ENCODE results near the gene SMIM20.

SMIM20 gene

DNA sequence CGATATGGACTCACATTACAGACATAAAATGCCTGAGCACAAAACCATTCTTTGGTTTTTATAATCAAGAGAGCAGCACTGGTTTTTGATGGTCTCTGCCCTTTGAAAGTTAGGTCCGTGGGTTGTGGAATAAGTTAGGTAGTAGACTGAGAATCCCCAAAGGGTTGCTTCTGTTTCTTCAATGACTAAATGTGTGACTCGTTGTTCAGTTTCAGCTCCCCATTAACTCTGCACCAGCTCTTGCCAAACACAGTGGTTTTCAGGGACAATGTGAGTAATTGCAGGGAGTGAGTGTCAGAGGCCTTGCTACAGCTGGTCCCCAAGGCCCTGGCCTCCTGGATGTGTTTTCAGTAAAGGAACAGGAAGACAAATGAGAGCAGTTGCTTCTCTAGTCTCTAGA lies 24.8 kb downstream of the SMIM20 start:
- Histone ChIP-seq H4K20me1 (no peaks in the 10 kb centered on the region), H3K27me3 (no peaks in the 10 kb centered on the region), H3K36me3 (no peaks in the 10 kb centered on the region), H3K4me2 (peak overlapping the region in 4 of 11 experiments; percentile 4 to 31 (median 23); a peak in 5 of 22 replicates), H3K9me3 (replicated peaks in 1 of 11) (peaks cover 0 to 33% (median 16%) of the 10 kb centered on the region in 11 experiments; a peak in 12 of 22 replicates), H3K4me3 (no peak overlapping the region), H3K4me1 (peaks cover 0 to 28% (median 9%) of the 10 kb centered on the region in 10 experiments; a peak in 10 of 20 replicates), H3K9ac (no peak overlapping the region), H3K27ac (peak overlapping the region in 7 of 11 experiments; percentile 17 to 47 (median 36); a peak in 9 of 22 replicates)
- TF ChIP-seq Cebpa-rat (IDR thresholded peaks at IDR 0.05) = no peak

DNA sequence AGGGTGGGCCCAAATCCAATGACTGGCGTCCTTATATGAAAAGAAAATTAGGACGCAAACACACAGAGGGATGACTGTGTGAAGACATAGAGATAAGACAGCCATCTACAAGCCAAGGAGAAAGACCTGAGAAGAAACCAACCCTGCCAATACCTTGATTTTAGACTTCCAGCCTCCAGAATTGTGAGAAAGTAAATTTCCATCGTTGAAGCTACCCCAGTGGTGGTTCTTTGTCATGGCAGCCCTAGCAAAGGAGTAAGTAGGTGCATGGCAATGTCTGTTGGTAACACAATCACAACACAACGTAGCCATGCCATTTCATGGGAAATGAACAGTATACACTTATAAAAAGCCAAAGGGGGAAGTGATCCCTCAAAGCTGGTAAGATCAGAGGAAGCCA lies 25.3 kb downstream of the SMIM20 start:
- Histone ChIP-seq H3K9ac (no peak overlapping the region), H3K4me2 (peak overlapping the region in 3 of 11 experiments; percentile 4 to 34 (median 31); a peak in 2 of 22 replicates), H3K36me3 (no peaks in the 10 kb centered on the region), H4K20me1 (no peaks in the 10 kb centered on the region), H3K4me3 (no peak overlapping the region), H3K4me1 (peaks cover 0 to 28% (median 9%) of the 10 kb centered on the region in 10 experiments; a peak in 10 of 20 replicates), H3K9me3 (replicated peaks in 1 of 11) (peaks cover 0 to 33% (median 16%) of the 10 kb centered on the region in 11 experiments; a peak in 12 of 22 replicates), H3K27me3 (no peaks in the 10 kb centered on the region), H3K27ac (peak overlapping the region in 6 of 11 experiments; percentile 17 to 47 (median 34); a peak in 10 of 22 replicates)
- TF ChIP-seq Cebpa-rat (IDR thresholded peaks at IDR 0.05) = no peak

GRCh38 chr4:25941457-25942221 lies 27.6 kb downstream of the SMIM20 start:
- no peak for TF ChIP-seq Cebpa-rat (IDR thresholded peaks at IDR 0.05)
- no peaks in the 10 kb centered on the region for H4K20me1 ChIP-seq
- peaks cover 0 to 27% (median 14%) of the 10 kb centered on the region in 11 experiments; a peak in 12 of 22 replicates for H3K9me3 ChIP-seq (replicated peaks in 1 of 11)
- no peaks in the 10 kb centered on the region for H3K36me3 ChIP-seq
- no peak overlapping the region for H3K4me2 ChIP-seq
- no peak overlapping the region for H3K9ac ChIP-seq
- no peak overlapping the region for H3K4me3 ChIP-seq
- H3K27me3 ChIP-seq = no peaks in the 10 kb centered on the region
- no peak overlapping the region for H3K27ac ChIP-seq
- peaks cover 0 to 28% (median 4%) of the 10 kb centered on the region in 10 experiments; a peak in 9 of 20 replicates for H3K4me1 ChIP-seq

DNA sequence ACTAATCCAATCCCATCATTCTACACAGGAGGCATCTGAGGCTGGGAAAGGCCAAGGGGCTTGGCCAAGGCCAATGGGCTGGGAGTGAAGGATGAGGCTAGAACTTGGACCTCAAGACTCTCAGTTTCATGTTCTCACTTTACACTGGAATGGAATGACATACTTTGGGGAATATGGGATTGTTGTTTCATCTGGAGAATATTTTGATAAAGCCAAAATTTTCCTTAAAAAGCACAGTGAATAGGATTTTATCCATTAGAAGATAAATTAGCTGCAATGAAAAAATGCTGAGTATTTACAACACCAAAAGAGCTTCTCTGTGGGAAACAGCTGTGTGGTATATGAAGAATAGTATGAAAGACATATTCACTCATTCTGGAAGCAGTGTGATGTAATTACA lies 29.3 kb downstream of the SMIM20 start:
- Histone ChIP-seq H3K4me2 (no peak overlapping the region), H3K4me1 (peaks cover 0 to 28% (median 2%) of the 10 kb centered on the region in 10 experiments; a peak in 9 of 20 replicates), H3K36me3 (no peaks in the 10 kb centered on the region), H3K4me3 (no peak overlapping the region), H4K20me1 (no peaks in the 10 kb centered on the region), H3K27me3 (no peaks in the 10 kb centered on the region), H3K9ac (no peak overlapping the region), H3K27ac (no peak overlapping the region), H3K9me3 (replicated peaks in 1 of 11) (peaks cover 0 to 20% (median 11%) of the 10 kb centered on the region in 11 experiments; a peak in 9 of 22 replicates)
- no peak for TF ChIP-seq Cebpa-rat (IDR thresholded peaks at IDR 0.05)

GRCh38 chr4:25943805-25944204 lies 29.8 kb downstream of the SMIM20 start:
- H4K20me1 ChIP-seq = no peaks in the 10 kb centered on the region
- H3K36me3 ChIP-seq = no peaks in the 10 kb centered on the region
- no peak overlapping the region for H3K4me2 ChIP-seq
- H3K9me3 ChIP-seq (replicated peaks in 1 of 11) = peaks cover 0 to 20% (median 11%) of the 10 kb centered on the region in 11 experiments; a peak in 9 of 22 replicates
- H3K27me3 ChIP-seq = no peaks in the 10 kb centered on the region
- H3K27ac ChIP-seq = no peak overlapping the region
- TF ChIP-seq Cebpa-rat (IDR thresholded peaks at IDR 0.05) = no peak
- no peak overlapping the region for H3K4me3 ChIP-seq
- H3K9ac ChIP-seq = no peak overlapping the region
- peaks cover 0 to 23% (median 2%) of the 10 kb centered on the region in 10 experiments; a peak in 9 of 20 replicates for H3K4me1 ChIP-seq

DNA sequence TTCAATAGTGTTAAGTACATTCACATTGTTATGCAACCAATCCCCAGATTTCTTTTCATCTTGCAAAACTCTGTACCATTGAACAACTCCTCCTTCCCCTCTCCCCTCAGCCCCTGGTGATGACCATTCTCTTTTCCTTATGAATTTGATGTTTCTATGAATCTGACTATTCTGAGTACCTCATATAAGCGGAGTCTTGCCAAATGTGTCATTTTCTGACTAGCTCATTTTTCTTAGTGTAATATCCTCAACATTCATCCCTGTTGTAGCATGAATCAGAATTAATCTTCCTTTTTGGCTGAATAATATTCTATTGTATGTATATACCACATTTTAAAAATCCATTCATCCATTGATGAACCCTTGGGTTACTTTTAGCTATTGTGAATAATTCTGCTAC lies 34.0 kb downstream of the SMIM20 start:
- H3K9me3 ChIP-seq (replicated peaks in 1 of 11) = no peaks in the 10 kb centered on the region

DNA sequence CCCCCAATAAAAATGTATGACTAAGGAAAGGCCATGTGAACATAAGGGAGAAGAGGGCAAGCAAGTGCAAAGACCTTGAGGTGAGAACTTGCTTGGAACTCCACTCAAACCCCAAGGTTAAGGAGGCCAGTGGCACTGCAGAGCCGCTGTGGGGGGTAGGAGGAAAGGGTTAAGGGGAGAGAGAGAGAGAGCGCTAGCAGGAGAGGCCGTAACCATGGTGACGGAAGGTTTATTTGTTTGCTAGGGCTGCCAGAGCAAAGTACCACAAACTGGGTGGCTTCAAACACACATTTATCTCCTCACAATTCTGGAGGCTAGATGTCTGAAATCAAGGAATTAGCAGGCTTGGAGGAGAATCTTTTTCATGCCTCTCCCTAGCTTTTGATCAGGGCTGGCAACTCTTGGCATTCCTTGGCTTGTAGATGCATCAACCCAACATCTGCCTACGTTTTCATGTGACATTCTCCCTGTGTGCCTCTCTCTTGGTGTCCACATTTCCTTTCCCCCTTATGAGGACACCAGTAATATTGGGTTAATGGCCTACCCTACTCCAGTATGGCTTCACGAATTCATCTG lies 35.2 kb downstream of the SMIM20 start:
- Histone ChIP-seq H3K4me1 (peaks cover 11 to 20% (median 16%) of the 10 kb centered on the region in 10 experiments), H3K4me2 (no peak overlapping the region)

More for the DNA sequence above, 34.0 kb downstream of the SMIM20 start:
- no peak for TF ChIP-seq Cebpa-rat (IDR thresholded peaks at IDR 0.05)
- Histone ChIP-seq H3K36me3 (no peaks in the 10 kb centered on the region), H3K27ac (no peak overlapping the region), H3K4me1 (peaks cover 11 to 20% (median 16%) of the 10 kb centered on the region in 10 experiments), H3K4me3 (no peak overlapping the region), H3K4me2 (no peak overlapping the region), H3K27me3 (no peaks in the 10 kb centered on the region), H3K9ac (no peak overlapping the region), H4K20me1 (no peaks in the 10 kb centered on the region)

DNA sequence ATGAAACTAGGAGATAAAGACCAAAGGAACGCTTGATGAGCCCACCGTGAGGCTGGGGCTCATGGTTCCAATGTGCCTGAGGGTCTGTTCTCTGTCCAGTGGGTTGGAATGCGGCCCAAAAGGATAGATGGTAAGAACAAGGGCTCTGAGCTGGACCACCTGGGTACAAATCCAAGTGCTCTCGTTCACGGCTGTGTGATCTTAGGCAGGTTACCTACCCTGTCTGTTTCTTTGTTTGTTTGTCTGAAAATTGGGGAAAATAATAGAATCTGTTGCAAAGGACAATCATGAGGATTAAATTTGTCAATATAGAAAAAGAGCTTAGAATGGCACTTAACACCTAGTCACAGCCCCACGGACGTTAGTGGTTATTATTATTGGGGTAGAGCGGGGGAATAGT lies 36.0 kb downstream of the SMIM20 start:
- Histone ChIP-seq H3K9ac (no peak overlapping the region), H3K27ac (no peak overlapping the region), H3K36me3 (no peaks in the 10 kb centered on the region), H3K9me3 (replicated peaks in 1 of 11) (no peaks in the 10 kb centered on the region), H3K4me1 (peaks cover 11 to 20% (median 16%) of the 10 kb centered on the region in 10 experiments), H3K4me3 (no peak overlapping the region), H4K20me1 (no peaks in the 10 kb centered on the region), H3K27me3 (no peaks in the 10 kb centered on the region), H3K4me2 (peak overlapping the region in 9 of 11 experiments; percentile 5 to 59 (median 35); a peak in 12 of 22 replicates)
- no peak for TF ChIP-seq Cebpa-rat (IDR thresholded peaks at IDR 0.05)

More for the DNA sequence above, 35.2 kb downstream of the SMIM20 start:
- Histone ChIP-seq H4K20me1 (no peaks in the 10 kb centered on the region), H3K4me3 (no peak overlapping the region), H3K9ac (no peak overlapping the region), H3K27me3 (no peaks in the 10 kb centered on the region), H3K9me3 (replicated peaks in 1 of 11) (no peaks in the 10 kb centered on the region), H3K36me3 (no peaks in the 10 kb centered on the region), H3K27ac (no peak overlapping the region)
- TF ChIP-seq Cebpa-rat (IDR thresholded peaks at IDR 0.05) = no peak

Data from BLaER1 treated with 17β-estradiol and CSF1 and Interleukin-3, amounts not matched to agents 10 nM and 100 nM (cell line).